Activated naive CD4-positive, alpha-beta T cell treated with Interleukin-2 at 50 U/mL for 16 hours (primary cell): ENCODE data around the gene IL10.
"Not testable (repeated sequence)": the region's sequence is repeated elsewhere in the genome, so short reads cannot be mapped to it uniquely, and the experiment has no call there.

ENCODE experiments used
- DNase-seq: peaks from one replicate; pipeline ENCODE4 v3.0.0-alpha.2; 2020

Gene IL10

GRCh38 chr1:206792939-206793607 lies 20.8 kb upstream of the IL10 start:
- no peak for DNase-seq

- no peak for DNase-seq
These were observed 18.4 kb upstream of the IL10 start for GRCh38 chr1:206790502-206791250.

- no peak for DNase-seq
These were observed 16.3 kb upstream of the IL10 start for GRCh38 chr1:206788487-206789050.

- DNase-seq, result no peak
These were observed 15.6 kb upstream of the IL10 start for GRCh38 chr1:206787891-206788290.

GRCh38 chr1:206786212-206786886 lies 14.1 kb upstream of the IL10 start:
- no peak for DNase-seq

- DNase-seq, result no peak
These were observed 13.0 kb upstream of the IL10 start for GRCh38 chr1:206785182-206785765.

- peak; percentile 95 for DNase-seq
These were observed 12.2 kb upstream of the IL10 start for GRCh38 chr1:206784471-206784903.

GRCh38 chr1:206783506-206783905 lies 11.2 kb upstream of the IL10 start:
- no peak for DNase-seq

GRCh38 chr1:206782448-206782847 lies 10.2 kb upstream of the IL10 start:
- DNase-seq, result no peak

GRCh38 chr1:206779638-206780037 lies 7.3 kb upstream of the IL10 start:
- DNase-seq, result no peak

- DNase-seq, result not testable (repeated sequence)
These were observed 6.6 kb upstream of the IL10 start for GRCh38 chr1:206778911-206779310.

- DNase-seq, result no peak
These were observed 5.7 kb upstream of the IL10 start for GRCh38 chr1:206778031-206778430.

GRCh38 chr1:206776229-206776628 lies 3.9 kb upstream of the IL10 start:
- DNase-seq, result no peak

GRCh38 chr1:206774093-206774492 lies 1.8 kb upstream of the IL10 start:
- DNase-seq, result no peak

GRCh38 chr1:206771338-206771692 lies 979 bp downstream of the IL10 start:
- DNase-seq, result no peak

- DNase-seq, result no peak
These were observed 1.6 kb downstream of the IL10 start, which contains the start of gene IL19 for GRCh38 chr1:206770531-206771337. Gene IL19 (plus strand): TSS chr1:206770773. CDS start chr1:206836663, 65,890 bp downstream.

- peak; percentile 66 for DNase-seq
These were observed 3.0 kb downstream of the IL10 start for GRCh38 chr1:206769304-206769731.

GRCh38 chr1:206768472-206769303 lies 3.6 kb downstream of the IL10 start:
- no peak for DNase-seq

- DNase-seq, result peak; percentile 70
These were observed 5.9 kb downstream of the IL10 start for GRCh38 chr1:206766251-206766856.

GRCh38 chr1:206765771-206766170 lies 6.5 kb downstream of the IL10 start:
- DNase-seq, result not testable (repeated sequence)
